Measurements from ENCODE around the gene DYRK1B.

Gene DYRK1B

GRCh38 chr19:39852882-39853281, 18.9 kb upstream of the DYRK1B start:
- no peak for DNase-seq

GRCh38 chr19:39850892-39851291, 16.9 kb upstream of the DYRK1B start:
- DNase-seq, result no peak

GRCh38 chr19:39848392-39848791, 14.4 kb upstream of the DYRK1B start:
- DNase-seq, result no peak

- no peak for DNase-seq
These were observed 13.6 kb upstream of the DYRK1B start for GRCh38 chr19:39847525-39847924.

- no peak for DNase-seq
These were observed 12.9 kb upstream of the DYRK1B start for GRCh38 chr19:39846678-39847486.

DNA sequence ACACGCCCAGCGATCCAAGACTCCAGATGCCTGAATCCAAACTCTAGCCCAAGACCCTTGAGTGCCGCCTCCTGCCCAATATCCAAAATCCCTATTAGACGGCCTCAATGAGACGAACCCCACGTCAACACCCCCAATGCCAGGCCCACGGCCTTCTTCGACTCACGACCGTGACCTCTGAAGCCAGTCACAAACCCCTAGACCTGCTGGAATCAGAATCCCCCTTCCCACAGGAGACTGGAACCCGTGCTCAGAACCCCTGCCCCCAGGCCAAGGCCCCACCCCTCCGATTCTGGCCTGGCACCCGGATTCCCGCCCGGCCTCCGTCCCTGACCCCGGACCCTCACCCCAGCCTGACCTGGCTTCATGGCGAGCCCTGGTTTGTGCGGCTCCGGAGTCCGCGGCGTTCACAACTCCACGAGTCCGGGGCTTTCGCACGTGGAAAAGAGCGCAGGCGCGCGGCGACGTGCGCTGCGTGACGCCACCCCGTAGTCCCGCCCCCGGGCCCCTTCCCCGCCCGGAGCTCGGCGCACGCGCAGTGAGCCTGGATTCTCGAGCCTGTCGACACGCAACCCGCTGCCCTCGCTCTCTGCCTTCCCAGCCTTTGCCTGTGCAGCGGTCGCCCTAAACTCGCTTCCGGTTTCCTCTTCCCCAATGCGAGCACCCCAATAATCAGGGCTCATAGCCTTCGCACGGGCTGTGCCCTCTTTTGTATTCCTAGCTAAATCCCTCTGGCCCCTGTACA, 12.1 kb upstream of the DYRK1B start, which contains the start of gene FBL:
FBL (minus strand) TSS at position 447 of the 745 bp plus-strand sequence; CDS start at position 368, 79 bp downstream.
- DNase-seq, result peak; percentile 97

- DNase-seq, result no peak
These were observed 11.6 kb upstream of the DYRK1B start for GRCh38 chr19:39845584-39845932.

- DNase-seq, result no peak
These were observed 11.2 kb upstream of the DYRK1B start for GRCh38 chr19:39845172-39845571.

DNA sequence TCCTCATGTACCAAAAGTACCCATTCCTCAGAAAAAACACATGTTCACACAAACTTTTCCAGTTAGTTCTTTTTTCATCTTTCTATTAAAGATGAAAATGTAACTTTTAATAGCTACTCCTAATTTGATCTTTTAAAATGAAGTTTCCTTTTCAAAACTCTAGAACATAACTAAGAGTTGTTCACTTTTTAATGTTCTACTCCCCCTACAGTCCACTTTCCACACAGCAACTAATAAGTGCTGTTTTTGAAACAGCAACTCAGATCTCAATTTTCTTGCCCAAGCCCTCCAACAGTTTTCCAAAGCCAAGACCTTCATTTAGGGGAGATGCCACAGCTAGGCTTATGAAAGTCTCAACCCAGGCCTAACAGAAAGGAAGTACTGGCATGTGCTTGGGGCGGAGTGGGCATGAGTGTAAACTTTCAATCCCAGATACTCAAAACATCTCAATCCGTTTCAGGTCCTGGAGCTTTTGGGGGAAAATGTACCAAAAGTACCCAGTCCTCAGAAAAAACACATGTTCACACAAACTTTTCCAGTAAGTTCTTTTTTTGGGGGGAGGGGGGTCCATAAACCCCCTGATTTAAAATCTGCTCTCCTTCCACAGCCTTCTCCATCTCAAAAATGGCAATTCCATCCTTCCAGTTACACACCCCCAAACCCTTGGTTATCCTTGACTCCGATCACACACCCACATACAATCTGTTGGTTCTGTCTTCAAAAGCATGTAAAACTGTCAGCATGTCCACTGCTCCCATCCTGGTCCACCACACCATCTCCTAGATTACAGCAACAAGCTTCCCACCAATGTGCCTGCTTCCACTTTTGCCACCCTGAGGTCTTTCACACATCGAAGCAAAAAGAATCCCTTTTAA, 10.2 kb upstream of the DYRK1B start:
- no peak for DNase-seq

DNA sequence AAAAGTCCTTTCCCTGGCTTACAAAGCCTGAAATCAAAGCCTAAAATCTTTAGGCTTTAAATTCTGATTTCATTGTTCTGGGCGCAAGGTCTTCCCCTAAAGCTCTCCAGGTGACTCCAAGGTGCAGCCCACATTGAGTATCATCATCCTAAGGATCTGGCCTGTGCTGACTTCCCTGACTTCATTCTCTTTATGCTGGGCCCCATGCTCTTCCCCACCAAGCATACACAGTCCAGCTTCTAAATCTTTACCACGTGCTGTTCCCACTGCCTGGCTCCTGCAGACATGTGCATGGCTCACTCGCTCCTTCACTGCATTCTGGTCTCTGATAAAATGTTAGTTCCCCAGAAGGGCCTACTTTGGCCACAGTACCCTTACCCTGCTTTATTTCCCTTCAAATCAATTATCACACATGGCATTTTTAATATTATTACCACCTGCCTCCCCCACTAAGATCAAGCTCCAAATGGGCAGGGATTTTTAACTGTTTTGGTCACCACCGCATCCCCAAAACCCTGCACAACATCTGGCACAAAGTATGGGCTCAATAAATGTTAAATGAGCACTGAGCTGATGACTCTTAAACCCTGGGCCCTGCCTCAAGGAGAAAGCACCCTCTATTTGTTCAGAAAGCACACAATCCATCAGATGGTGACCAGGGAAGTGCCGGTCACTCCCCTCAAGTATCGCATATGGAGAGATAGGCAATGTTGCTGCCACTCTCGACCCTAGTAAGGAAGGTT, 8.9 kb upstream of the DYRK1B start:
- no peak for DNase-seq

DNA sequence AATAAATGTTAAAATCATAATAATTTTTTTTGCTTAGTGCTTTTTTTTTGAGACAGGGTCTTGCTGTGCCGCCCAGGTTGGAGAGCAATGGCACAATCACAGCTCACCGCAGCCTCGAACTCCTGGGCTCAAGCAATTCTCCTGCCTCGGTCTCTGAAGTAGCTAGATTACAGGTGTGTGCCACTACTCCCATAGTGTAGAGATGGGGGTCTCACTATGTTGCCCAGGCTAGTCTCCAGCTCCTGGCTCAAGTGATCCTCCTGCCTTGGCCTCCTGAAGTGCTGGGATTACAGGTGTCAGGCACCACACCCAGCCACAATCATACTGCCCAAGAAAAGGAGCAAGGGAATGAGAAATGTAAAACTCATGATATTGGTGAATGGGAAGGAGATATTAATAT, 7.1 kb upstream of the DYRK1B start:
- DNase-seq, result no peak

- DNase-seq, result no peak
These were observed 6.5 kb upstream of the DYRK1B start for GRCh38 chr19:39840492-39840891.

- DNase-seq, result no peak
These were observed 5.8 kb upstream of the DYRK1B start for GRCh38 chr19:39839678-39840327.

DNA sequence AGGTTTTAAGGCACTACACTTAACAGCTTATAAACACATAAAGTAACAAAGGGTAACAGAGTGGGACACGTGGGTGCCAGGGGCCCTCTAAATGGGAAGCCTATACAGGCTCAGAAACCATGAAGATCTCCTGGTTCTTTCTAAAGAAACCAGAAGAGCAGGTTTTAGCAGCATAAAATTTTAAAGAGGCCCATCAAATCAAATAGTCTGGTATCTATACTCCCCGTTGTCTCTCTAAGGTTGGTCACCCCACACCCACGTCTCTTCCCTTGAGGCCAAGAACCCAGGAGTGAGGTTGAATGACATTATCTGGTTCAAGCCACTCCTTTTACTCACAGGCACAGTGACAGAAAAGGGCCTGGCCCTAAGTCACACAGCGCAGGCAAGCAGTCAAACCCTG, 4.6 kb upstream of the DYRK1B start:
- no peak for DNase-seq

GRCh38 chr19:39837978-39838377, 4.0 kb upstream of the DYRK1B start:
- no peak for DNase-seq

- no peak for DNase-seq
These were observed 402 bp upstream of the DYRK1B start for GRCh38 chr19:39834287-39834841.

- no peak for DNase-seq
These were observed 850 bp downstream of the DYRK1B start for GRCh38 chr19:39833160-39833463.

- no peak for DNase-seq
These were observed 1.4 kb downstream of the DYRK1B start for GRCh38 chr19:39832341-39833083.

DNA sequence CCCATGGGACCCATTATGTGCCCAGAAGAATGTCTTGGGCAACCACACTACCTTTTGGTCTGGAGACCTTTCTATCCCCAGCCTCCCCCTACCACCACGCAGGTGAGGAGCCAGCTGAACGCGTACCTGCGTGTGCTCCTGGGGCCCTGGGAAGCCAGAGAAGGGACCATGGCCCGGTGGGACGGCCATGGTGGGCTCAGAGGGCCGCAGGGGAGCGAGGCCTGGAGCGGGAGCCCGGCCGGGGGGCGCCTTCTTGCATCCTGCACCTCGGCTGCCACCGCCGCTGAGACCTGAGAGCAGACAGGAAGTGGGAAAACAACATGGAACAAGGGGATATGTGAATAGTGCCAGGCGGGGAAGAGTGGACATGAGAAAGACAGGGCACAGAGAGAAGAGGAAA, 2.3 kb downstream of the DYRK1B start:
- DNase-seq, result no peak

- no peak for DNase-seq
These were observed 3.1 kb downstream of the DYRK1B start for GRCh38 chr19:39830847-39831246.

DNA sequence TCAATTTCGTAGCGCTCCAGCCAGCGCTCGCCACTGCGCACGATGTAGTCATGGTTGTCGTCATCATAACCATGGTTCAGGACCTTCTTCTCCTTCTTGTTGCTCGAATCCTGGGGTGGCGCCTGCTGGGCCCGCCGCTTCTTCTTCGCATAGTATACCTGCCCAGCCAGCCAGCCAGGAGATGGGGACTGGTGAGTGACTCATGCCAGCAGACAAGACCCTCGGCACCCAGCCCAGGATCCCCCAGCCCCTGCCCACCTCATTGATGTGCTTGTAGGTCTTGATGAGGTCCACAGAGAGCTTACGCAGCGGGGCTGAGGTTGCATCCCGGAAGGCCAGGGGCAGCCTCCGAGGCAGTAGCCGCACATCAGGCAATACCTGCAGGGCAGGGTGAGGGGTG, 3.6 kb downstream of the DYRK1B start:
- DNase-seq, result no peak
